ENCODE results near the gene KRT79. TPM values are rescaled to one million over a fixed set of nuclear protein-coding genes. Genes with fewer than 3 reads are reported as not detected.
"Not testable (repeated sequence)": the region's sequence is repeated elsewhere in the genome, so short reads cannot be mapped to it uniquely, and the experiment has no call there.

KRT79 gene
- total RNA-seq, 1 experiment from 2014 or later, result not detected

DNA sequence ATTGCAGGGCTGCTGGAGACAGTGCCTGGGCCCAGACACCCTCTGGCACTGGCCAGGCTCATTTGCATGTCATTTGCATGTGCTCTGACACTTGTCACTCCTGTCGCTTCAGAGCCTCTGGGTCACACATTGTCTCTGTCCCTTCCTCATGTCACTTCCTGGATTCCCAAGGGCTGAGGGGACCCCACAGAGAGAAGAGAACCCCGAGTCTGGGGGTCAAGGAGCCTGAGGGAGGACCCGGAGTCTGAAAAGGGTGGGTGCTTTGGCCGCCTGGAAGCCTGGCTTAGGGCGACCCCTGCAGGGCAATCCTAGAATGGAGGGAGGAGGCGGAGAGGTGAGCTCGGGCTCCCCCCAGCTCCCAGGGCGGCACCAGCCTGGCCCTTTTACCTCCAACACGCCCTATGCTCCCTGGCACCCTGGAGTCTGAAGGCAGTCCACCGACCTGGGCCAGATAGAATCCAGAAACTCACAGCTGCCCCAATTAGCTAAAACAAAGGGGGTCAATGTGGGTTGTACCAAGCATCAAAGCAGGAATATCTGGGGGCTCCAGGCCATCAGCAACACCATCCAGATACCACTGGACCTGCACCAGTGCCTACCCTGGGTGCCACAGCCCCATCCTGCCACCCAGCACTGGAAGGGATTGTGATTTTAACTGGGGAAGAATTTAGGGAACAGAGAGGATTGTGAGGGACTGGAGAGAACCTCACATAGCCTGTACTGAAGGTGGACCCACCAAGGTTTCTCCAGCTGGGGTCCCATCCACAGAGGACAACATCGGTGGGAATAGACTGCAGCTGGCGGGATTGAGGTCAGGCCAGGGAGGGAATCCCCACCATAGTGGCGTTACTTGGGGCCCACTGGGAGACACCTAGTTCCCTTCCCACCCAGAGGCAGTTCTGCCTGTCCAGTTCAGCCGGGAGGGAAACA, 36.5 kb upstream of the KRT79 start:
- no peaks in the 10 kb centered on the region for H3K36me3 ChIP-seq (replicated peaks; ENCODE audit: control insufficient read depth, insufficient read depth, low read length)
- peaks cover 7% of the 10 kb centered on the region for H3K27me3 ChIP-seq (ENCODE audit: control insufficient read depth, insufficient read depth, low read length)
- H3K4me3 ChIP-seq (ENCODE audit: insufficient read depth, low read depth, low read length), result no peak overlapping the region
- DNase-seq, result peak; percentile 95

DNA sequence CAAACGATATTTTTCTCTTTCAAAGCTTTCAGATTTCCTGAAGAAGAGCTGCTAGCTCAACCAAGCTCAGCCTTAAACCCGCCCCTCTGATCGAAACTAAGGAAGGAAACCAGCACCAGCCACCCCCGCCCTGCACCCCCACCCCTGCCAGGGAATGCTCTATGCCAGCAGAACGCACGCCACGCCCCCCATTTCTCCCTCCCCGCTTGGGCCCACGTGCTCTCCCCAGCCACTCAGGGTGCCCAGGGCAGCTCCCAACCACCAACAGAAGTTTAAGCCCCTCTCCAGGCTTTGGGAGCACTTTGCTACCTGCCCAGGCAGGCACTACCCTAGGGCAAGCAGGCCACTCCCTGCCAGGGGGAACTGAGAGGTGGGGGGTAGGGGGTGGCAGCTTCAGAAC, 33.5 kb upstream of the KRT79 start:
- DNase-seq, result peak; percentile 79
- Histone ChIP-seq H3K27me3 (ENCODE audit: control insufficient read depth, insufficient read depth, low read length) (no peaks in the 10 kb centered on the region), H3K4me3 (ENCODE audit: insufficient read depth, low read depth, low read length) (no peak overlapping the region), H3K36me3 (replicated peaks; ENCODE audit: control insufficient read depth, insufficient read depth, low read length) (no peaks in the 10 kb centered on the region)

DNA sequence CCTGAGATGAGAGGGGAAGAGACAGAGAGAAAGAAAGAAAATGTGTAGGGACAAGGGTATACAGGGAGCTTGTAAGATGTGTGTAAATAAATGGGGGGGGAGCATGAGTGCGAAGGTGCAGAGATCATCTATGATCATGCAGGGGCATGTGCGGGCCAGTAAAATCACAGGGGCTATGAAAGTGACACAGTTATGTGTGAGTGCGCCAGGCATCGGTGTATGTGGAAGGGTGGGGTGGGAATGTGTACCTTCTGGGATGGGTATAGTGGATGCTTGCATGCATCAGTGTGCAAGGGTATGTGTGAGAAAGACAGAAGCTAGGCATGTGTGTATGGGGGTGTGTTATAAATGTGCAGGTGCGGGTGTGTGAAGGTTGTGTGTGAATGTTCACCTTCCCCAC, 33.0 kb upstream of the KRT79 start:
- no peak for DNase-seq

DNA sequence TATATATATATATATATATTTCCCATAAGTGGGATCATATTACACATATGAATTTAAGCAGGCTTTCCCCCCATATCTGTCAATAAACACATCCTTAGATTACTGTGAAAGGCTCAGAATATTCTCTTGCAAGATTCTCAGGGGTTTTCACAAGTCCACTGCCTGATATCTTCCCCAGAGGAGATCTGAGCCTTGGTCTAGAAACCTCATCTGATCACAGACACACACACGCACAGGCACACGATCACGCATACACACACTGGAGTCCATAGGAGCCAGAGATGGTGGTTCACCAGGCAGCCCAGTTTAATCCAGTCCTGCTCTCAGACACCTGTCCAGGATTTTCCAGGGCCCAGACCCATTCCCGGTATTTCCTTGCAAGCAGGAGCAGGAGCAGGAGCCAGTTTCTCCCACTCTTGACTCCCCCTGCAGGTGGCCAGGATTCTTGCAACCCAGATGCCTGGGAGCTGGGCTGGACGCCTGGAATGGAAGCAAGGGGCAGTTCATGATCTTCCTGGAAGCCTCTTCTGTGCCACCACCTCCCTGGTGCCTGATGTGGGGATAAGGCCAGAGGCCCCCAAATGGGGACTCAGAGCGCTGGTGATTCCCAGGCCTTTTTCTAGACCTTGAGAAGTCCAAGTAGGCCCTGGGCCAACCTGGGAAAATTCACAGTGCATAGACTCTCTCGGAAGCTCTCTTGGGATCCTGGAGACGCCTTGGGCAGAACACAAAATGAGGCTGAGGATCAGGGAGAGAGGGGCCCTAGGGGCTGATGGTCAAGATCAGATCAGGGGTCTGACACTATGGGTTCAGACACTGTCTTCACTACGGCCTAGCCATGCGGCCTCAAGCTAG, 31.2 kb upstream of the KRT79 start:
- no peaks in the 10 kb centered on the region for H3K27me3 ChIP-seq (ENCODE audit: control insufficient read depth, insufficient read depth, low read length)
- peak; percentile 92 for DNase-seq
- no peak overlapping the region for H3K4me3 ChIP-seq (ENCODE audit: insufficient read depth, low read depth, low read length)
- no peaks in the 10 kb centered on the region for H3K36me3 ChIP-seq (replicated peaks; ENCODE audit: control insufficient read depth, insufficient read depth, low read length)

More for the DNA sequence above, 33.0 kb upstream of the KRT79 start:
- Histone ChIP-seq H3K36me3 (replicated peaks; ENCODE audit: control insufficient read depth, insufficient read depth, low read length) (no peaks in the 10 kb centered on the region), H3K4me3 (ENCODE audit: insufficient read depth, low read depth, low read length) (no peak overlapping the region), H3K27me3 (ENCODE audit: control insufficient read depth, insufficient read depth, low read length) (no peaks in the 10 kb centered on the region)

DNA sequence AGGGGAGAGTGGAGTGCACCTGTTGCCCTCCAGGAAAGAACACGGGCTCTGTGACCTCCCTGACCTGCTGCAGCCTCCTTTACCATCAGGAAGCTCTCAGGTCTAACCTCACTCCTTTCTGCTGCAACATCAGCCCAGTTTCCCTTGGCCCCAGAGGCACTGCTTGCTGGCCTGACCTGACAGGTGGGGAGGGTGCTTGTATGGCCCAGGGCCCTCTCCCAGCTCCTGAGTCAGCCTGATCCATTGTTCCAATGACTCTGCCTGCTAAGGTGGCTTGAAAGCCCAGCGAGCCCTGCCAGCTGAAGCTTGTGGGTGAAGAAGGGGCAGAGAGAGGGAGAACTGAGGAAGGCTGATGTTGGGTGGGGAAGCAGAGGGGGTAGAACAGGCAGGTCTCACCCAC, 27.9 kb upstream of the KRT79 start:
- Histone ChIP-seq H3K36me3 (replicated peaks; ENCODE audit: control insufficient read depth, insufficient read depth, low read length) (no peaks in the 10 kb centered on the region), H3K4me3 (ENCODE audit: insufficient read depth, low read depth, low read length) (no peak overlapping the region), H3K27me3 (ENCODE audit: control insufficient read depth, insufficient read depth, low read length) (no peaks in the 10 kb centered on the region)
- DNase-seq, result no peak

DNA sequence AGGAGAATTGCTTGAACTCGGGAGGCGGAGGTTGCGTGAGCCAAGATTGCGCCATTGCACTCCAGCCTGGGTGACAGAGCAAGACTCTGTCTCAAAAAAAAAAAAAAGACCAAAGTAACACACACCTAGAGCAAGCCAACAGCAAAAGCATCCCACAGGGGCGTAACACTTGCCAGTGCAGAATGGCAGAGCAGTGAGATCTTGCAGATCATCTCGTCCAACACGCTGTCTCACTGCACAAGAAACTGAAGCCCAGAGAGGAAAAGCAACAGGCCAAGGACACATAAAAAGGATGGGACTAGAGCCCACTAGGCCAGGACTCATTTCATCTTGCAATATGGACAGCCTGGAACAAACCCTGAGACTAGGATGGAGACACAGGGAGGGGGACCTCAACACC, 27.4 kb upstream of the KRT79 start:
- no peak for DNase-seq
- no peaks in the 10 kb centered on the region for H3K36me3 ChIP-seq (replicated peaks; ENCODE audit: control insufficient read depth, insufficient read depth, low read length)
- H3K4me3 ChIP-seq (ENCODE audit: insufficient read depth, low read depth, low read length), result no peak overlapping the region
- no peaks in the 10 kb centered on the region for H3K27me3 ChIP-seq (ENCODE audit: control insufficient read depth, insufficient read depth, low read length)

DNA sequence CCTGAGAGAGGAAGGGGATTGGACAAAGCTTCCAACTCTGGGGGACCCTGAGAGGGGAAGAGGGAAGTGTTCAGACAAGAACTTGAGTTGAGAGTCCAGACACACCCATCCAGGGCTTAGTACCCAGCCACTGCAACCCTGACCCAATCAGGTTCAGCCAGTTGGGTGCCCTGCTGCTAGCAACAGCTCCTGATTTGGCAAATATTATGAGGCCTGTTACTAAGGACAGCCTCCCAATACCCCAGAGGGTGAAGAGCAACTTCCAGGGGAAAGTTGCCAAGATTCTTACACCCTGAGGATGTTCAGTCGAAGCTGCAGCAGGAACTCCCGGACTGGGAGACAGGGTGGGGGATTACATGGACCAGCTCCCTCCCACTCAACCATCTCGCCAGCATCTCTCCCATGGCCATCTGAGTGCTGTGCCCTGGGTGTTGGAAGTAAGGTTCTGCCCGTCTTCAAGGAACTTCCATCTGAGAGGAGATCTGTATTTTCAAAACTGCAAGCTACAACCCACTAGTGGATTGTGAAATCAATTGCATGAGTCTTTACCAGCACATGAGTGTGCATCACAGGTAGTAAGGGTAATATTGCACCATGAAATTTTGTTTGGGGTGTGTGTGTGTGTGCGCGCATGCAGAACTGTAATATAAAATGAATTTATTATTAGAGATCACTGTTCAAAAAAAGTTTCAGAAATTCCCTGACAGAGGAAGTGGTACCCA, 26.2 kb upstream of the KRT79 start:
- H3K27me3 ChIP-seq (ENCODE audit: control insufficient read depth, insufficient read depth, low read length), result no peaks in the 10 kb centered on the region
- H3K36me3 ChIP-seq (replicated peaks; ENCODE audit: control insufficient read depth, insufficient read depth, low read length), result no peaks in the 10 kb centered on the region
- no peak overlapping the region for H3K4me3 ChIP-seq (ENCODE audit: insufficient read depth, low read depth, low read length)
- no peak for DNase-seq

DNA sequence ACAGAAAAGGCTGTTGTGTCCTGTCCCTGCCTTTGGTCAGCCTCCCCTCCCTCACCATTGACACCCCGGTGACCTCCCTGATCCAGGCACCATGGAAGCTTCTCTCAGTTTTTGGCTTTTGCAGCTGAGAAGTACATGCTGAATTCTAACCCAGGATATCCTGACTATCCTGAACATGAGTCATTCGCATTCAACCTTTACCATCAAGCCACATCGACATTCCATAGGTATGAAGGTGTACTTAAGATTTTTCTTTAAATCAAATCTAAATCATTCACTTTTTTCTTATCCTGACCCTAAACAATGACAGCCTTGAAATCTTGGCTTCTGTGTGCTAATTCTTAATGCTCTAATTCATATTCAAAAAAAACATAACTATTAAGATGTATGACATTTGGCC, 23.4 kb upstream of the KRT79 start:
- no peak for DNase-seq
- H3K36me3 ChIP-seq (replicated peaks; ENCODE audit: control insufficient read depth, insufficient read depth, low read length), result no peaks in the 10 kb centered on the region
- no peak overlapping the region for H3K4me3 ChIP-seq (ENCODE audit: insufficient read depth, low read depth, low read length)
- no peaks in the 10 kb centered on the region for H3K27me3 ChIP-seq (ENCODE audit: control insufficient read depth, insufficient read depth, low read length)

DNA sequence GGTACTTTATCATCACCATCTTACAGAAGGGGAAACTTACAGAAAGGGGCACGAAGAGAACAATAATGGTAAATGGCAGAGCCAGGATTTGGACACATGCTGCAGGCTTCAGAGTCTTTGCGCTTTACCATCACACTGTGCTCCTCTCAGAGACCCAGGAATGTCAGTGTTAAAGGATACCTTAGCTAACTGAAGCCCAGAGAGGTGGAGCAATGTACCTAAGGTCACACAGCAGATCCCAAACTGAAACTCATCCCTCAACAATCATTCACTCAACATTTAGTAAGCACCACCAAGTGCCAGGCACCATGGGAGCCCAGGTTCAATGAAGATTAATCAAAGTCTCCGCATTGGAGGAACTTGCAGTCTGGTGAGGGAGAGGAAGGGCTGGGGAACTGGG, 22.7 kb upstream of the KRT79 start:
- H3K4me3 ChIP-seq (ENCODE audit: insufficient read depth, low read depth, low read length), result no peak overlapping the region
- no peak for DNase-seq
- no peaks in the 10 kb centered on the region for H3K27me3 ChIP-seq (ENCODE audit: control insufficient read depth, insufficient read depth, low read length)
- H3K36me3 ChIP-seq (replicated peaks; ENCODE audit: control insufficient read depth, insufficient read depth, low read length), result no peaks in the 10 kb centered on the region

DNA sequence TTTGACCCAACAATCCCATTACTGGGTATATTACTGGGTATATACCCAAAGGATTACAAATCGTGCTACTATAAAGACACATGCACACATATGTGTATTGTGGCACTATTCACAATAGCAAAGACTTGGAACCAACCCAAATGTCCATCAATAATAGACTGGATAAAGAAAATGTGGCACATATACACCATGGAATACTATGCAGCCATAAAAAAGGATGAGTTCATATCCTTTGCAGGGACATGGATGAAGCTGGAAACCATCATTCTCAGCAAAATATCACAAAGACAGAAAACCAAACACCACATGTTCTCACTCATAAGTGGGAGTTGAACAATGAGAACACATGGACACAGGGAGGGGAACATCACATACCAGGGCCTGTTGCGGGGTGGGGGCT, 22.0 kb upstream of the KRT79 start:
- H3K4me3 ChIP-seq (ENCODE audit: insufficient read depth, low read depth, low read length); H3K27me3 ChIP-seq (ENCODE audit: control insufficient read depth, insufficient read depth, low read length); H3K36me3 ChIP-seq (replicated peaks; ENCODE audit: control insufficient read depth, insufficient read depth, low read length); DNase-seq: not testable (repeated sequence)

DNA sequence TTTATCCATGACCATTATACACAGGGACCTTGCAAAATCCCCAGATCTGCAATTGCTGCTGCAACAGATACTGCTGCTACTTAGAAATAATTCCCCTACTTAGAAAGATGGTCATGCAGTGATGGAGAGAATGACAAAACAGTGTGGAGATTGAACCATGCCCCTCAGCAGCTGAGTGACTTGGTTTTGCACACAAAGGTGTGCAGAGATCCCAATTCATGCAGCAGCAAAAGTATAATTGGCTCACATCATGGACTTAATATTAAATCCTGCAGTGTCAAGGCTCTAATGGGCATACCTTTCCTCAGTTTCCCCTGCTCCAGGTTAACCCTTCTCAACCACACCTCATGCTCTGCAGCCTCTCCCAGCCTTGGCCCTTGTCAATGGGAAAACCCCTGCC, 17.7 kb upstream of the KRT79 start:
- Histone ChIP-seq H3K27me3 (ENCODE audit: control insufficient read depth, insufficient read depth, low read length) (no peaks in the 10 kb centered on the region), H3K36me3 (replicated peaks; ENCODE audit: control insufficient read depth, insufficient read depth, low read length) (no peaks in the 10 kb centered on the region), H3K4me3 (ENCODE audit: insufficient read depth, low read depth, low read length) (no peak overlapping the region)
- no peak for DNase-seq

DNA sequence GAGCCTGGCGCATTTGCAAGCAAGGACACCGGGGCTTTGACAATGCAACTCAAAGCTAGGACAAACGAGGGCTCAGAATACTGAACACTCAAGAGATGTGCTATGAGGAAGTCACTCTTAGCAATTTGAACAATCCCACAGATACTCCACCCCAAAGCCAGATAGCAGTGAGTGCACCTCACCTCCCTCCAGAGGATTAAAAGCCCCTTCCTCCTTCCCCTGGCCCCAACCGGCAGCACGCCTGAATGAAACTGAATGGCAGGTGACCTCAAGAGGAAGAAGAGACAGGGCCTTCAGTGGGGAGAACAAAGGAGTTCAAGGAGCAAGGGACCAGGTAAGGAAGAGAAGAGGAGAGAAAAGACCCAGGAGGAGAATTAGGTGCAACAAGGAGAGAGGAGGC, 16.6 kb upstream of the KRT79 start:
- Histone ChIP-seq H3K36me3 (replicated peaks; ENCODE audit: control insufficient read depth, insufficient read depth, low read length) (no peaks in the 10 kb centered on the region), H3K4me3 (ENCODE audit: insufficient read depth, low read depth, low read length) (no peak overlapping the region), H3K27me3 (ENCODE audit: control insufficient read depth, insufficient read depth, low read length) (no peaks in the 10 kb centered on the region)
- DNase-seq, result no peak

DNA sequence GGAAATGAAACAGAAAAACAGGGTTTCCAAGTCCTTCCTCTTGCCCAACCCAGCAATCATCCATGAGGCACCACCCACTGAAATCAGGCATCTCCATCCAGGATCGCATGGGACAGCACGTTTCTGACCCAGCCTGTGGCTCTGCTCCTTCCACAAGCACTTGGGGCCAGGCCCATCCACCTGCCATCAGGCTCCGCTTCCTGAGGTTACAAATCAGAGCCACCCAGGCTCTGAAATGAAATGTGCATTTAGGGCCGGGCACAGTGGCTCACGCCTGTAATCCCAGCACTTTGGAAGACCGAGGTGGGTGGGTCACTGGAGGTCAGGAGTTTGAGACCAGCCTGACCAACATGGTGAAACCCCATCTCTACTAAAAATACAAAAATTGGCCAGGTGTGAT, 15.4 kb upstream of the KRT79 start:
- H3K27me3 ChIP-seq (ENCODE audit: control insufficient read depth, insufficient read depth, low read length), result no peaks in the 10 kb centered on the region
- no peaks in the 10 kb centered on the region for H3K36me3 ChIP-seq (replicated peaks; ENCODE audit: control insufficient read depth, insufficient read depth, low read length)
- no peak overlapping the region for H3K4me3 ChIP-seq (ENCODE audit: insufficient read depth, low read depth, low read length)
- DNase-seq, result no peak

DNA sequence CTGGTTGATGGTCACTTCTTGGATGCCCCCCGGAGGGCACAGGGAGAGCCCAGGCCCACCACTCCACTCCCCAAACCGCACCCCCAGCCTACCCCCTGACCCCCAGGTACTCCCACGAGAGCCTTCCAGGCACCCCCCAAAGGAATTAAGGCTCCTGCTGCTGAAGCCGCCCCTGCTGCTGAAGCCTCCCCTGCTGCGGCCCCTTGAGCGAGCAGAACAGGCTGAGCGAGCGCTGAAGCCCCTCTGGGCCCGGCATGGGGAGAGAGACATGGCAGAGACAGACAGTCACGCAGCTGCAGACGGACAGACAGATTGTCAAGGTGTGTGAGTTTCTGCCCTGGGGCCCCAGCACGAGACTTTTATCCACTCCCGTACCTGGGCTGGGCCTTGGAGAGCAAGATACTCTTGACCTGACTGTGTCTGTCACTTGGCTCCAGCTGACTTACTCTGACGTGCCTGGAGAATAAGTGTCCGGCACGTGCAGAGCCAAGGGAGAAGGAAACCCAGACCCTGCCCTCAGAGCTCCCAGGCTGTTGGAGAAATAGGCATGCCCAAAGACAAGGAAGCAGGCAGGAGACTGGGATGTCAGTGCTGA, 14.6 kb upstream of the KRT79 start, which contains the start of gene KRT78:
Gene KRT78, minus strand, starts transcription at position 334 of the 595 bp plus-strand sequence. Its CDS starts 64 bp downstream, at position 270.
- no peak for DNase-seq
- Histone ChIP-seq H3K4me3 (ENCODE audit: insufficient read depth, low read depth, low read length) (no peak within 1 kb of the TSS), H3K27me3 (ENCODE audit: control insufficient read depth, insufficient read depth, low read length) (no peaks in the 10 kb centered on the region), H3K36me3 (replicated peaks; ENCODE audit: control insufficient read depth, insufficient read depth, low read length) (no peaks in the 10 kb centered on the region)

Data from H7 (cell line).